ENCODE measurements around the gene DLGAP1. TPM values are rescaled to one million over a fixed set of nuclear protein-coding genes. Genes with fewer than 3 reads are reported as not detected.

DLGAP1 gene
- total RNA-seq, 6 experiments from 2014 or later = 0.09 to 0.31 (median 0.18) TPM; not detected in 2

- Histone ChIP-seq H3K36me3 (no peaks in the 10 kb centered on the region), H3K4me1 (no peaks in the 10 kb centered on the region), H3K9me3 (no peaks in the 10 kb centered on the region), H3K27ac (no peak overlapping the region), H3K27me3 (no peaks in the 10 kb centered on the region), H3K4me3 (no peak overlapping the region)
- WGBS (ENCODE audit: insufficient coverage, low coverage, low lambda C conversion rate, missing lambda C conversion rate) = 41% methylated on average over 6 of the region's 6 CpGs
- intact Hi-C loops (cut with DNase I) = no loop called here
- TF ChIP-seq POLR2A (IDR thresholded peaks at IDR 0.05) = no peak
- TF ChIP-seq CTCF (IDR thresholded peaks at IDR 0.05) = no peak
- DNase-seq = no peak
- ATAC-seq = no peak
These were observed 63.2 kb downstream of the DLGAP1 start for GRCh38 chr18:4391859-4392258.

GRCh38 chr18:4385876-4386275, 69.2 kb downstream of the DLGAP1 start:
- Histone ChIP-seq H3K4me3 (no peak overlapping the region), H3K27ac (no peak overlapping the region), H3K36me3 (no peaks in the 10 kb centered on the region), H3K9me3 (no peaks in the 10 kb centered on the region), H3K27me3 (no peaks in the 10 kb centered on the region), H3K4me1 (no peaks in the 10 kb centered on the region)
- intact Hi-C loops (cut with DNase I) = no loop called here
- 52% methylated on average over 3 of the region's 3 CpGs for WGBS (ENCODE audit: insufficient coverage, low coverage, low lambda C conversion rate, missing lambda C conversion rate)
- no peak for DNase-seq
- no peak for ATAC-seq
- TF ChIP-seq POLR2A (IDR thresholded peaks at IDR 0.05) = no peak
- no peak for TF ChIP-seq CTCF (IDR thresholded peaks at IDR 0.05)

- 10% methylated on average over 3 of the region's 3 CpGs for WGBS (ENCODE audit: insufficient coverage, low coverage, low lambda C conversion rate, missing lambda C conversion rate)
- TF ChIP-seq CTCF (IDR thresholded peaks at IDR 0.05) (no peak), POLR2A (IDR thresholded peaks at IDR 0.05) (no peak)
- Histone ChIP-seq H3K4me3 (no peak overlapping the region), H3K4me1 (no peaks in the 10 kb centered on the region), H3K36me3 (no peaks in the 10 kb centered on the region), H3K9me3 (no peaks in the 10 kb centered on the region), H3K27ac (no peak overlapping the region), H3K27me3 (no peaks in the 10 kb centered on the region)
- intact Hi-C loops (cut with DNase I) = no loop called here
- ATAC-seq = no peak
- DNase-seq = no peak
These were observed 70.2 kb downstream of the DLGAP1 start for GRCh38 chr18:4384932-4385331.

GRCh38 chr18:4374564-4374963, 80.5 kb downstream of the DLGAP1 start:
- H3K36me3 ChIP-seq = no peaks in the 10 kb centered on the region
- TF ChIP-seq CTCF (IDR thresholded peaks at IDR 0.05) = no peak
- TF ChIP-seq POLR2A (IDR thresholded peaks at IDR 0.05) = no peak
- intact Hi-C loops (cut with DNase I) = no loop called here
- H3K9me3 ChIP-seq = no peaks in the 10 kb centered on the region
- H3K27me3 ChIP-seq = no peaks in the 10 kb centered on the region
- H3K4me3 ChIP-seq = no peak overlapping the region
- H3K4me1 ChIP-seq = no peaks in the 10 kb centered on the region
- H3K27ac ChIP-seq = no peak overlapping the region
- DNase-seq (no peak), ATAC-seq (no peak)
- 22% methylated on average over 1 of the region's 1 CpG for whole genome bisulfite sequencing (ENCODE audit: insufficient coverage, low coverage, low lambda C conversion rate, missing lambda C conversion rate)

GRCh38 chr18:4369705-4370104, 85.4 kb downstream of the DLGAP1 start:
- DNase-seq = no peak
- H3K27ac ChIP-seq = no peak overlapping the region
- H3K4me3 ChIP-seq = no peak overlapping the region
- no peaks in the 10 kb centered on the region for H3K9me3 ChIP-seq
- no peak for ATAC-seq
- H3K27me3 ChIP-seq = no peaks in the 10 kb centered on the region
- H3K4me1 ChIP-seq = no peaks in the 10 kb centered on the region
- intact Hi-C loops (cut with DNase I) = no loop called here
- H3K36me3 ChIP-seq = no peaks in the 10 kb centered on the region
- WGBS (ENCODE audit: insufficient coverage, low coverage, low lambda C conversion rate, missing lambda C conversion rate) = 70% methylated on average over 4 of the region's 4 CpGs
- TF ChIP-seq POLR2A (IDR thresholded peaks at IDR 0.05) (no peak), CTCF (IDR thresholded peaks at IDR 0.05) (no peak)

Measured in right lobe of liver (tissue), 6 donors.